Measurements from ENCODE around the gene ACTL9. TPM values are rescaled to one million over a fixed set of nuclear protein-coding genes. Genes with fewer than 3 reads are reported as not detected.

Gene ACTL9
- total RNA-seq, 1 experiment from 2014 or later = not detected

DNA sequence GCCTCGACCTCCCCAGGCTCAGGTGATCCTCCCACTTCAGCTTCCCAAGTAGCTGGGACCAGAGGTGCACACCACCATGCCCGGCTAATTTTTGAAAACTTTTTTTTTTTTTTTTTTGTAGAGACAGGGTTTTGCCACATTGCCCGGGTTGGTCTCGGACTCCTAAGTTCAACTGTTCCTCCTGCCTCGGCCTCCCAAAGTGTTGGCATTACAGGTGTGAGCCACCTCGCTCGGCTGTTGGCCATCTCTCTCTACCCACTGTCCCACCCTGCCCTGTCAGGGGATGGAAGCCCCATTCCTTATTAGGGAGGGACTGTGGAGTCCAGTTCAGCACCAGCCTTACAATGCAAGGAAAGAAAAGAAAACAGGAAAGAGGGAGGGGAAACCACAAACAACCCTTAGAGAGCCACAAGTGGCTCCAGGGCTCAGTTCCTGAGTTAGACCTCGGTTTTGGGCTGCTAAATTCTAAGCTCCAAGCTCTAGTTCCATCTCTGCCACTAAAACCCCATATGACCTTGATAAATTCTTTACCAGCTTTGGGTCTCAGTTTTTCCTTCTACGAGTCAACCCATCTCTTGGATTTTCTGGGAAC, 31.7 kb downstream of the ACTL9 start:
- ChIA-PET CTCF (no interaction called here), POLR2A (no interaction called here)
- TF ChIP-seq TP53 (CRISPR knock-in tag; IDR thresholded peaks at IDR 0.05) (no peak), MXD4 (CRISPR knock-in tag; IDR thresholded peaks at IDR 0.05; ENCODE audit: borderline replicate concordance) (no peak), EMX1 (CRISPR knock-in tag; IDR thresholded peaks at IDR 0.05) (no peak), NFATC4 (CRISPR knock-in tag; IDR thresholded peaks at IDR 0.05) (no peak), SMAD4 (CRISPR knock-in tag; IDR thresholded peaks at IDR 0.05) (no peak), MYBL2 (CRISPR knock-in tag; IDR thresholded peaks at IDR 0.05) (no peak), E2F5 (CRISPR knock-in tag; IDR thresholded peaks at IDR 0.05) (no peak), ZBTB21 (CRISPR knock-in tag; IDR thresholded peaks at IDR 0.05; ENCODE audit: borderline replicate concordance) (no peak), ZMAT4 (CRISPR knock-in tag; IDR thresholded peaks at IDR 0.05) (no peak), CREM (CRISPR knock-in tag; IDR thresholded peaks at IDR 0.05) (no peak), SOX15 (CRISPR knock-in tag; IDR thresholded peaks at IDR 0.05) (no peak), PRRX2 (CRISPR knock-in tag; IDR thresholded peaks at IDR 0.05) (no peak), GRHL2 (CRISPR knock-in tag; IDR thresholded peaks at IDR 0.05; ENCODE audit: insufficient replicate concordance, severe bottlenecking) (no peak), E2F1 (CRISPR knock-in tag; IDR thresholded peaks at IDR 0.05) (no peak), ZNF121 (CRISPR knock-in tag; IDR thresholded peaks at IDR 0.05) (no peak)
- TF ChIP-seq, protein P1, sequence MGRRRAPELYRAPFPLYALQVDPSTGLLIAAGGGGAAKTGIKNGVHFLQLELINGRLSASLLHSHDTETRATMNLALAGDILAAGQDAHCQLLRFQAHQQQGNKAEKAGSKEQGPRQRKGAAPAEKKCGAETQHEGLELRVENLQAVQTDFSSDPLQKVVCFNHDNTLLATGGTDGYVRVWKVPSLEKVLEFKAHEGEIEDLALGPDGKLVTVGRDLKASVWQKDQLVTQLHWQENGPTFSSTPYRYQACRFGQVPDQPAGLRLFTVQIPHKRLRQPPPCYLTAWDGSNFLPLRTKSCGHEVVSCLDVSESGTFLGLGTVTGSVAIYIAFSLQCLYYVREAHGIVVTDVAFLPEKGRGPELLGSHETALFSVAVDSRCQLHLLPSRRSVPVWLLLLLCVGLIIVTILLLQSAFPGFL (CRISPR knock-in tag; IDR thresholded peaks at IDR 0.05; ENCODE audit: borderline replicate concordance) = no peak
- TF ChIP-seq, protein P2, sequence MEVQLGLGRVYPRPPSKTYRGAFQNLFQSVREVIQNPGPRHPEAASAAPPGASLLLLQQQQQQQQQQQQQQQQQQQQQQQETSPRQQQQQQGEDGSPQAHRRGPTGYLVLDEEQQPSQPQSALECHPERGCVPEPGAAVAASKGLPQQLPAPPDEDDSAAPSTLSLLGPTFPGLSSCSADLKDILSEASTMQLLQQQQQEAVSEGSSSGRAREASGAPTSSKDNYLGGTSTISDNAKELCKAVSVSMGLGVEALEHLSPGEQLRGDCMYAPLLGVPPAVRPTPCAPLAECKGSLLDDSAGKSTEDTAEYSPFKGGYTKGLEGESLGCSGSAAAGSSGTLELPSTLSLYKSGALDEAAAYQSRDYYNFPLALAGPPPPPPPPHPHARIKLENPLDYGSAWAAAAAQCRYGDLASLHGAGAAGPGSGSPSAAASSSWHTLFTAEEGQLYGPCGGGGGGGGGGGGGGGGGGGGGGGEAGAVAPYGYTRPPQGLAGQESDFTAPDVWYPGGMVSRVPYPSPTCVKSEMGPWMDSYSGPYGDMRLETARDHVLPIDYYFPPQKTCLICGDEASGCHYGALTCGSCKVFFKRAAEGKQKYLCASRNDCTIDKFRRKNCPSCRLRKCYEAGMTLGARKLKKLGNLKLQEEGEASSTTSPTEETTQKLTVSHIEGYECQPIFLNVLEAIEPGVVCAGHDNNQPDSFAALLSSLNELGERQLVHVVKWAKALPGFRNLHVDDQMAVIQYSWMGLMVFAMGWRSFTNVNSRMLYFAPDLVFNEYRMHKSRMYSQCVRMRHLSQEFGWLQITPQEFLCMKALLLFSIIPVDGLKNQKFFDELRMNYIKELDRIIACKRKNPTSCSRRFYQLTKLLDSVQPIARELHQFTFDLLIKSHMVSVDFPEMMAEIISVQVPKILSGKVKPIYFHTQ (CRISPR knock-in tag; IDR thresholded peaks at IDR 0.05) = no peak
- TF ChIP-seq, protein P3, sequence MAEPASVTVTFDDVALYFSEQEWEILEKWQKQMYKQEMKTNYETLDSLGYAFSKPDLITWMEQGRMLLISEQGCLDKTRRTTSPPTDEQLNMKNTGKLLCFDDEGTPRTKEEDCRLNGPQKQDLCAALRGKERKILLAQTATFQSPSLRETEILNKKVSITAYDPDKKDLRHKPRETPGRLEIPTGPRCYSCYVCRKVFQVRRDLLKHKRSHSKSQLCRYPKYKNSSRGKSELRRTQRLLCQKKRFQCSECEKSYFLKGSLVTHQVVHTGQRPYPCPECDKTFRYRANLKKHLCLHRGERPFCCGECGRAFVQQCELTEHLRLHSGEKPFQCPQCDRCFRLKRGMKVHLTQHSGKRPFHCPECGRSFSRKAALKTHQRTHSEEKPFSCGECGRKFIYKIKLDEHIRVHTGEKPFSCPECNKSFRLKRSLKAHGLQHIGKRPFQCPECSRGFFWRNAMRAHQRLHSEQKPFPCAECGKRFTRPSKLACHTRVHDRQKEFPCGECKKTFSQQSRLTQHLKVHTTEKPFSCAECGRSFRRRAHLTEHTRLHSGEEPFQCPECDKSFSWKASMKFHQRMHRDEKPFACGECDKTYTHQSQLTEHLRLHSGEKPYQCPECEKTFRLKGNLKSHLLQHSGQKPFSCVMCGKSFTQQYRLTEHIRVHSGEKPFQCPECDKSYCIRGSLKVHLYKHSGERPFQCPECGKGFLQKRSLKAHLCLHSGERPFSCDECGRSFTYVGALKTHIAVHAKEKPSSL (CRISPR knock-in tag; conservative IDR thresholded peaks at IDR 0.05) = no peak
- TF ChIP-seq, protein P4, sequence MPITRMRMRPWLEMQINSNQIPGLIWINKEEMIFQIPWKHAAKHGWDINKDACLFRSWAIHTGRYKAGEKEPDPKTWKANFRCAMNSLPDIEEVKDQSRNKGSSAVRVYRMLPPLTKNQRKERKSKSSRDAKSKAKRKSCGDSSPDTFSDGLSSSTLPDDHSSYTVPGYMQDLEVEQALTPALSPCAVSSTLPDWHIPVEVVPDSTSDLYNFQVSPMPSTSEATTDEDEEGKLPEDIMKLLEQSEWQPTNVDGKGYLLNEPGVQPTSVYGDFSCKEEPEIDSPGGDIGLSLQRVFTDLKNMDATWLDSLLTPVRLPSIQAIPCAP (CRISPR knock-in tag; IDR thresholded peaks at IDR 0.05) = no peak
- no peak overlapping the region for H3K4me3 Mint-ChIP-seq
- H3K9me3 Mint-ChIP-seq = peaks cover 21% of the 10 kb centered on the region
- H3K27ac Mint-ChIP-seq = no peak overlapping the region
- ATAC-seq (no peak), DNase-seq (ENCODE audit: low spot score) (no peak)
- H3K4me1 Mint-ChIP-seq = no peaks in the 10 kb centered on the region
- no peaks in the 10 kb centered on the region; the same call in 1 of the 2 replicates for H3K36me3 Mint-ChIP-seq
- H3K27me3 Mint-ChIP-seq (ENCODE audit: low read depth) = no peaks in the 10 kb centered on the region; the same call in 1 of the 2 replicates

Data from WTC11 (cell line).